Measurements from ENCODE around the gene CLEC16A.
A peak's percentile ranks its signal among the peaks of the same experiment; 100 is the strongest.

GRCh38 chr16:10918294-10919002 is 25.9 kb upstream of the CLEC16A start:
- TF ChIP-seq CEBPB (IDR thresholded peaks at IDR 0.05), result no peak
- TF ChIP-seq TEAD4 (IDR thresholded peaks at IDR 0.05), result 0 out of 2 replicates have a peak, but pooled peaks have one; percentile 16
- TF ChIP-seq EGR1 (IDR thresholded peaks at IDR 0.05), result no peak
- no peak for TF ChIP-seq YY1 (IDR thresholded peaks at IDR 0.05; ENCODE audit: low read depth)
- TF ChIP-seq RAD21 (IDR thresholded peaks at IDR 0.05; ENCODE audit: low read depth), result peak; percentile 98
- no peak for TF ChIP-seq EP300 (IDR thresholded peaks at IDR 0.05; ENCODE audit: borderline replicate concordance)
- no peak for TF ChIP-seq MAX (IDR thresholded peaks at IDR 0.05)
- TF ChIP-seq, protein P1, sequence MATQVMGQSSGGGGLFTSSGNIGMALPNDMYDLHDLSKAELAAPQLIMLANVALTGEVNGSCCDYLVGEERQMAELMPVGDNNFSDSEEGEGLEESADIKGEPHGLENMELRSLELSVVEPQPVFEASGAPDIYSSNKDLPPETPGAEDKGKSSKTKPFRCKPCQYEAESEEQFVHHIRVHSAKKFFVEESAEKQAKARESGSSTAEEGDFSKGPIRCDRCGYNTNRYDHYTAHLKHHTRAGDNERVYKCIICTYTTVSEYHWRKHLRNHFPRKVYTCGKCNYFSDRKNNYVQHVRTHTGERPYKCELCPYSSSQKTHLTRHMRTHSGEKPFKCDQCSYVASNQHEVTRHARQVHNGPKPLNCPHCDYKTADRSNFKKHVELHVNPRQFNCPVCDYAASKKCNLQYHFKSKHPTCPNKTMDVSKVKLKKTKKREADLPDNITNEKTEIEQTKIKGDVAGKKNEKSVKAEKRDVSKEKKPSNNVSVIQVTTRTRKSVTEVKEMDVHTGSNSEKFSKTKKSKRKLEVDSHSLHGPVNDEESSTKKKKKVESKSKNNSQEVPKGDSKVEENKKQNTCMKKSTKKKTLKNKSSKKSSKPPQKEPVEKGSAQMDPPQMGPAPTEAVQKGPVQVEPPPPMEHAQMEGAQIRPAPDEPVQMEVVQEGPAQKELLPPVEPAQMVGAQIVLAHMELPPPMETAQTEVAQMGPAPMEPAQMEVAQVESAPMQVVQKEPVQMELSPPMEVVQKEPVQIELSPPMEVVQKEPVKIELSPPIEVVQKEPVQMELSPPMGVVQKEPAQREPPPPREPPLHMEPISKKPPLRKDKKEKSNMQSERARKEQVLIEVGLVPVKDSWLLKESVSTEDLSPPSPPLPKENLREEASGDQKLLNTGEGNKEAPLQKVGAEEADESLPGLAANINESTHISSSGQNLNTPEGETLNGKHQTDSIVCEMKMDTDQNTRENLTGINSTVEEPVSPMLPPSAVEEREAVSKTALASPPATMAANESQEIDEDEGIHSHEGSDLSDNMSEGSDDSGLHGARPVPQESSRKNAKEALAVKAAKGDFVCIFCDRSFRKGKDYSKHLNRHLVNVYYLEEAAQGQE (IDR thresholded peaks at IDR 0.05; ENCODE audit: low read depth), result no peak
- TF ChIP-seq USF1 (IDR thresholded peaks at IDR 0.05), result no peak
- TF ChIP-seq TCF12 (IDR thresholded peaks at IDR 0.05; ENCODE audit: low read depth), result no peak
- no peak for TF ChIP-seq FOXM1 (IDR thresholded peaks at IDR 0.05; ENCODE audit: borderline replicate concordance, low read depth)
